Mucosa of rectum (tissue), 2 donors: ENCODE data around the gene RGL4.

Experiments
- H3K27ac ChIP-seq, 2 donors: one replicate each; pipeline ENCODE4 v1.7.0; 2013; ENCODE audit warnings: inconsistent platforms in 2 of 2, low read depth in 2 of 2, low read length in 2 of 2
- H3K27me3 ChIP-seq, 2 donors: one replicate each; pipeline ENCODE4 v1.7.0; 2013; ENCODE audit warnings: low read length in 2 of 2; ENCODE audit not compliant: control insufficient read depth in 2 of 2, insufficient read depth in 2 of 2
- H3K36me3 ChIP-seq, 2 donors: one replicate each; pipeline ENCODE4 v1.7.0; 2013; ENCODE audit warnings: low read length in 2 of 2; ENCODE audit not compliant: control insufficient read depth in 2 of 2, insufficient read depth in 2 of 2
- H3K4me1 ChIP-seq, 2 donors: one replicate each; pipeline ENCODE4 v1.7.0; 2013; ENCODE audit warnings: low read length in 2 of 2, mild to moderate bottlenecking in 1 of 2; ENCODE audit not compliant: control insufficient read depth in 2 of 2, insufficient read depth in 2 of 2
- H3K4me3 ChIP-seq, 2 donors: one replicate each; pipeline ENCODE4 v1.7.0; 2013; ENCODE audit warnings: low read length in 2 of 2
- H3K9ac ChIP-seq, 2 donors: one replicate each; pipeline ENCODE4 v1.7.0; 2013; ENCODE audit warnings: low read length in 2 of 2, low read depth in 1 of 2, mild to moderate bottlenecking in 1 of 2
- H3K9me3 ChIP-seq, 2 donors: one replicate each; pipeline ENCODE4 v1.7.0; 2013; ENCODE audit warnings: low read length in 2 of 2; ENCODE audit not compliant: control insufficient read depth in 2 of 2
- donor health status: healthy.
- donor health status: Normal muscosa, but diverticular disease.

RGL4 gene

GRCh38 chr22:23698673-23699235 is 7.9 kb downstream of the RGL4 start:
- Histone ChIP-seq H3K9ac (no peak overlapping the region), H3K36me3 (peaks cover 35 to 47% of the 10 kb centered on the region in 2 donors), H3K4me3 (no peak overlapping the region), H3K4me1 (peaks cover 0 to 2% of the 10 kb centered on the region in 2 donors), H3K9me3 (no peaks in the 10 kb centered on the region), H3K27ac (no peak overlapping the region), H3K27me3 (no peaks in the 10 kb centered on the region)

- Histone ChIP-seq H3K4me3 (no peak overlapping the region), H3K27me3 (no peaks in the 10 kb centered on the region), H3K9me3 (no peaks in the 10 kb centered on the region), H3K27ac (no peak overlapping the region), H3K36me3 (peaks cover 41 to 53% of the 10 kb centered on the region in 2 donors), H3K4me1 (no peaks in the 10 kb centered on the region), H3K9ac (no peak overlapping the region)
These were observed 9.9 kb downstream of the RGL4 start for GRCh38 chr22:23700706-23701105.

DNA sequence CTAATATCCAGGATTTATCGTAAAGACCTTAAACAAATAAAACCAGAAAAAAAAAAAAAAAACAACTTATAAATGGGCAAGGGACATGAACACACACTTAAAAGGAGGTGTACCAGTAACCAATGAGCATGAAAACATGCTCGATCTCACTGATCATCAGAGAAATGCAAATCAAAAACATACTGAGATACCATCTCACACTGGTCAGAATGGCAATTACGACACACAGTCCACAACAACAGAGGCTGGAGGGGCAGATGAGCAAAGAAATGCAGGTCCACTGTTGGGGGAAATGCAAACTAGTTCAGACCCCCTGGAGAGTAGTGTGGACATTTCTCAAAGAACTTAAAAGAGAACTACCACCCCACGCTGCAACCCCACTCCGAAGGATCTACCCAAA is 13.2 kb downstream of the RGL4 start:
- Histone ChIP-seq H3K27ac (no peak overlapping the region), H3K4me3 (no peak overlapping the region), H3K36me3 (peaks cover 58 to 72% of the 10 kb centered on the region in 2 donors), H3K9ac (no peak overlapping the region), H3K4me1 (no peaks in the 10 kb centered on the region), H3K9me3 (no peaks in the 10 kb centered on the region), H3K27me3 (no peaks in the 10 kb centered on the region)

DNA sequence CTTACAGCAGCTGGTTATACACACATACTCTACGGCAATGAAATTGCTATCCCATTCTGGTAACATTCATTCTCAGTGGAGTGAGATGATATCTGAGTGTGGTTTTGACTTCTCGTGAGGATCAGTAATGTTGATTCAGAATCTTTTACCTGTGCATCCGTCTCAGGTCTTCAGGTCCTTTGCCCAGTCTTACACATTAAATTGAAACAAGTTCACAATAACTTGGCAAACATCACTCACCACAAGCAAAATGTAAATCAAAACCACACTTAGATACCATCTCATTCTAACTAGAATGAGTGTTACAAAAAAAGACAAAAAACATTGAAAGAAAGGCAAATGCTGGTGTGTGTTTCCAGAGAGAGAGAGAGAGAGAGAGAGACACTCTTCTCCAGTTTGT is 14.0 kb downstream of the RGL4 start:
- H3K4me1 ChIP-seq, result no peaks in the 10 kb centered on the region
- no peaks in the 10 kb centered on the region for H3K9me3 ChIP-seq
- H3K4me3 ChIP-seq, result no peak overlapping the region
- no peak overlapping the region for H3K9ac ChIP-seq
- peaks cover 65 to 77% of the 10 kb centered on the region in 2 donors for H3K36me3 ChIP-seq
- no peak overlapping the region for H3K27ac ChIP-seq
- H3K27me3 ChIP-seq, result no peaks in the 10 kb centered on the region

DNA sequence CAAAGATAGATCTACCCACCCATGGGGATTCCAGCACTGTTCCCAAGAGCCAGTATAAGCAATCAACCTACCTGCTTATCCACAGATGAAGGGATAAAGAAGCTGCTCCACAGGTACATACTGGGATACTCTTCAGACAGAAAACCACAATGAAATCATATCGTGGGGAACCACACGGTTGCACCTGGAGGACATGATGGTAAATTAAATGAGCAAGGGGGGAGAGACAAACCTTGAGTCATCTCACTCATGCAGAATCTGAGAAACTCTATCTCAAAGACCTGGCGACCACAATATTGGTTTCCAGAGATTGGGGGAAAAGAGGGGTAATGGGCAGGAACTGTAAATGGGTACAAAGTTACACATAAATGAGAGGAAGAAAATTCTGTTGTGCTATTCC is 14.5 kb downstream of the RGL4 start:
- Histone ChIP-seq H3K4me1 (no peaks in the 10 kb centered on the region), H3K27me3 (no peaks in the 10 kb centered on the region), H3K9me3 (no peaks in the 10 kb centered on the region), H3K4me3 (no peak overlapping the region), H3K36me3 (peaks cover 66 to 79% of the 10 kb centered on the region in 2 donors), H3K9ac (no peak overlapping the region), H3K27ac (no peak overlapping the region)

- Histone ChIP-seq H3K9ac (no peak overlapping the region), H3K27me3 (no peaks in the 10 kb centered on the region), H3K4me3 (no peak overlapping the region), H3K36me3 (peaks cover 76 to 77% of the 10 kb centered on the region in 2 donors), H3K27ac (no peak overlapping the region), H3K4me1 (no peaks in the 10 kb centered on the region), H3K9me3 (no peaks in the 10 kb centered on the region)
These were observed 17.5 kb downstream of the RGL4 start for GRCh38 chr22:23708270-23708669.

DNA sequence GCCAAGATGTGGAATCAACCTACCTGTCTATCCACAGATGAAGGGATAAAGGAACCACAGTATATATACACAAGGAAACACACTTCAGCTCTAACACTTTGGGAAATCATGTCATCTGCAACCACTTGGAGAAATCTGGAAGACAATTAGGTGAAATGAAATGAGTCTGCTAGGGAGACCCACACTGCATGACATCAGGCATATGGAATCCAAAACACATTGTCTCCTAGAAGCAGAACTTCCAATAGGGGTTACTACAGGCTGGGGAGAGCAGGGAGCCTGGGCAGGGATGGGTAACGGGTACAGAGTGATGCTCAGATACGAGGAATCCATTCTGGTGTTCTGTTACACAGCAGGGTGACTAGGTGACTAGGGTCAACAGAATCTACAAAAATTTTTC is 18.3 kb downstream of the RGL4 start:
- Histone ChIP-seq H3K27ac (no peak overlapping the region), H3K4me3 (no peak overlapping the region), H3K4me1 (no peaks in the 10 kb centered on the region), H3K9me3 (no peaks in the 10 kb centered on the region), H3K27me3 (no peaks in the 10 kb centered on the region), H3K36me3 (peaks cover 75 to 83% of the 10 kb centered on the region in 2 donors), H3K9ac (no peak overlapping the region)

- Histone ChIP-seq H3K4me1 (peaks cover 6 to 9% of the 10 kb centered on the region in 2 donors), H3K9ac (no peak overlapping the region), H3K27ac (no peak overlapping the region), H3K27me3 (no peaks in the 10 kb centered on the region), H3K36me3 (peaks cover 43 to 58% of the 10 kb centered on the region in 2 donors), H3K4me3 (no peak overlapping the region), H3K9me3 (no peaks in the 10 kb centered on the region)
These were observed 21.4 kb downstream of the RGL4 start for GRCh38 chr22:23712256-23712655.

GRCh38 chr22:23713696-23714595 is 23.1 kb downstream of the RGL4 start:
- peaks cover 10 to 12% of the 10 kb centered on the region in 2 donors for H3K4me1 ChIP-seq
- H3K27me3 ChIP-seq, result no peaks in the 10 kb centered on the region
- H3K36me3 ChIP-seq, result peaks cover 30 to 46% of the 10 kb centered on the region in 2 donors
- H3K4me3 ChIP-seq, result no peak overlapping the region
- H3K9me3 ChIP-seq, result no peaks in the 10 kb centered on the region
- no peak overlapping the region for H3K9ac ChIP-seq
- H3K27ac ChIP-seq, result no peak overlapping the region
